H1 (cell line): ENCODE measurements around the gene RAB29. TPM values are rescaled to one million over a fixed set of nuclear protein-coding genes. Genes with fewer than 3 reads are reported as not detected.

Experiments
- ASH2L ChIP-seq: fragments of 200-600, 300-600 bp; sonication (generic); IDR thresholded peaks from one replicate; pipeline ENCODE4 v1.7.1; 2017; ENCODE audit warnings: low read length
- ATF2 ChIP-seq: IDR thresholded peaks from 2 replicates; pipeline ENCODE4 v1.6.1; 2012; ENCODE audit warnings: low read length, inconsistent platforms
- CREB1 ChIP-seq: IDR thresholded peaks from 2 replicates; pipeline ENCODE4 v1.6.1; 2012; ENCODE audit warnings: inconsistent platforms
- E2F6 ChIP-seq: IDR thresholded peaks from 2 replicates; pipeline ENCODE4 v1.6.1; 2012; ENCODE audit warnings: inconsistent platforms
- EGR1 ChIP-seq: IDR thresholded peaks from 2 replicates; pipeline ENCODE4 v1.6.1; 2011; ENCODE audit warnings: low read depth, low read length, borderline replicate concordance
- EP300 ChIP-seq, 2 experiments: IDR thresholded peaks; 1 replicate in 1 of 2; 2 replicates in 1 of 2; pipeline ENCODE4 v1.6.1; 2011 to 2012; ENCODE audit warnings: low read depth in 2 of 2, low read length in 2 of 2, mild to moderate bottlenecking in 2 of 2, borderline replicate concordance in 1 of 2, inconsistent platforms in 1 of 2, moderate library complexity in 1 of 2
- EZH2 ChIP-seq: fragments of 200-600 bp; sonication (generic); IDR thresholded peaks from 2 replicates; pipeline ENCODE4 v1.7.1; 2012; ENCODE audit warnings: low read depth, mild to moderate bottlenecking, moderate library complexity, low read length, inconsistent platforms; ENCODE audit not compliant: severe bottlenecking
- FOSL1 ChIP-seq: IDR thresholded peaks from 2 replicates; pipeline ENCODE4 v1.6.1; 2011; ENCODE audit warnings: mild to moderate bottlenecking, low read depth, low read length, moderate library complexity; ENCODE audit not compliant: insufficient read depth
- GABPA ChIP-seq: IDR thresholded peaks from 2 replicates; pipeline ENCODE4 v1.6.1; 2011; ENCODE audit warnings: mild to moderate bottlenecking, low read length, moderate library complexity, borderline replicate concordance; ENCODE audit not compliant: insufficient read depth
- GTF2F1 ChIP-seq: IDR thresholded peaks from 2 replicates; pipeline ENCODE4 v1.6.1; 2012; ENCODE audit warnings: low read depth, low read length, improper control_type of control experiment, borderline replicate concordance
- KDM5A ChIP-seq: fragments of 200-600 bp; IDR thresholded peaks from 2 replicates; pipeline ENCODE4 v1.7.1; 2012; ENCODE audit warnings: mild to moderate bottlenecking, low read length, inconsistent platforms, mixed read lengths
- SIN3A ChIP-seq, 2 experiments: IDR thresholded peaks in 1 of 2; conservative IDR thresholded peaks in 1 of 2; 2 replicates each; pipeline ENCODE4 v1.6.1; 2011 to 2012; ENCODE audit warnings: low read length in 2 of 2, improper control_type of control experiment in 1 of 2, low read depth in 1 of 2, mild to moderate bottlenecking in 1 of 2
- SIRT6 ChIP-seq: IDR thresholded peaks from one replicate; pipeline ENCODE4 v1.7.1; 2012; ENCODE audit warnings: low read length, inconsistent platforms
- SP2 ChIP-seq: IDR thresholded peaks from 2 replicates; pipeline ENCODE4 v1.6.1; 2012; ENCODE audit warnings: mild to moderate bottlenecking, low read length, inconsistent platforms
- SP4 ChIP-seq: IDR thresholded peaks from 2 replicates; pipeline ENCODE4 v1.6.1; 2012; ENCODE audit warnings: low read length, inconsistent platforms
- TAF1 ChIP-seq: IDR thresholded peaks from 2 replicates; pipeline ENCODE4 v1.6.1; 2011; ENCODE audit warnings: mild to moderate bottlenecking, low read depth, low read length
- TBP ChIP-seq: IDR thresholded peaks from 2 replicates; pipeline ENCODE4 v1.6.1; 2011; ENCODE audit warnings: low read depth, low read length, improper control_type of control experiment
- TEAD4 ChIP-seq: IDR thresholded peaks from 2 replicates; pipeline ENCODE4 v1.6.1; 2012; ENCODE audit warnings: low read depth, low read length, inconsistent platforms, mixed read lengths
- USF2 ChIP-seq: IDR thresholded peaks from 2 replicates; pipeline ENCODE4 v1.6.1; 2011; ENCODE audit warnings: low read length, improper control_type of control experiment
- YY1 ChIP-seq: IDR thresholded peaks from 2 replicates; pipeline ENCODE4 v1.6.1; 2011; ENCODE audit warnings: low read depth, mild to moderate bottlenecking, low read length
- polyA plus RNA-seq, 7 experiments: library from polyadenylated mRNA; depleted of rRNA in 3 of 7; stranded (reverse) in 5 of 7; unstranded in 2 of 7; fragments of >200 nt in 5 of 7; fragments of 200-250 nt in 2 of 7; gene quantifications; 1 replicate in 5 of 7; 2 replicates in 1 of 7; 4 replicates in 1 of 7; pipeline versions ENCODE4 v1.2.1 to v1.2.3, GENCODE V29; 2011 to 2013; ENCODE audit warnings: missing spikeins in 2 of 7, mixed read lengths in 2 of 7
- total RNA-seq: library from RNA; stranded (reverse); fragmentation: NEBNext Ultra II Directional; extraction: Animal tissue kit (Norgen Biotek cat#: 25700); gene quantifications from 2 replicates; pipeline ENCODE4 v1.2.1, GENCODE V29; 2021

Gene RAB29
- total and polyA plus RNA-seq, 2 of the 8 experiments (the other 6 are each of a cell fraction or from before 2014, with no cell fraction given), result 10.1 to 17.3 TPM

- peak; percentile 73 for TF ChIP-seq ASH2L
- no peak for TF ChIP-seq TEAD4
- TF ChIP-seq EP300 (IDR thresholded peaks at IDR 0.05; ENCODE audit: borderline replicate concordance in 1 of 2, low read depth in 2 of 2, low read length in 2 of 2), result no peak
- no peak; the same call in 1 of the 2 replicates for TF ChIP-seq FOSL1
- no peak for TF ChIP-seq GTF2F1
- TF ChIP-seq YY1, result no peak; the same call in 1 of the 2 replicates
- TF ChIP-seq SIRT6, result no peak
- peak in 1 of 2 experiments; percentile 34; a peak in 1 of 4 replicates for TF ChIP-seq SIN3A (conservative IDR thresholded peaks at IDR 0.05 in 1 of 2, IDR thresholded peaks at IDR 0.05 in 1 of 2; ENCODE audit: low read depth in 1 of 2, low read length in 2 of 2)
- no peak for TF ChIP-seq KDM5A
- peak; percentile 60; the same call in 1 of the 2 replicates for TF ChIP-seq TAF1
- TF ChIP-seq USF2, result no peak
- no peak for TF ChIP-seq ATF2
- TF ChIP-seq EGR1, result peak; percentile 48; the same call in 1 of the 2 replicates
- TF ChIP-seq E2F6, result peak; percentile 73
- TF ChIP-seq EZH2, result no peak
- peak; percentile 57; the same call in 1 of the 2 replicates for TF ChIP-seq SP4
- TF ChIP-seq CREB1, result peak; percentile 29; the same call in 1 of the 2 replicates
- TF ChIP-seq TBP, result peak; percentile 38; the same call in 1 of the 2 replicates
- no peak for TF ChIP-seq GABPA
- TF ChIP-seq SP2, result peak; percentile 58
Observed at GRCh38 chr1:205812878-205813754, 37.8 kb upstream of the RAB29 start, which contains the start of gene SLC41A1 (continued).
